Stimulated activated CD8-positive, alpha-beta memory T cell treated with anti-CD3 and anti-CD28 coated beads, Interleukin-2, amount 100 ng/mL, for 1 hour (primary cell): ENCODE data around the gene RAB11FIP3.

ENCODE experiments used
- DNase-seq, 2 donors: peaks; one replicate each; pipeline ENCODE4 v3.0.0-alpha.2; 2020; ENCODE audit warnings: low read depth in 2 of 2

RAB11FIP3 gene

GRCh38 chr16:515939-516226, 90.4 kb downstream of the RAB11FIP3 start:
- no peak for DNase-seq

DNA sequence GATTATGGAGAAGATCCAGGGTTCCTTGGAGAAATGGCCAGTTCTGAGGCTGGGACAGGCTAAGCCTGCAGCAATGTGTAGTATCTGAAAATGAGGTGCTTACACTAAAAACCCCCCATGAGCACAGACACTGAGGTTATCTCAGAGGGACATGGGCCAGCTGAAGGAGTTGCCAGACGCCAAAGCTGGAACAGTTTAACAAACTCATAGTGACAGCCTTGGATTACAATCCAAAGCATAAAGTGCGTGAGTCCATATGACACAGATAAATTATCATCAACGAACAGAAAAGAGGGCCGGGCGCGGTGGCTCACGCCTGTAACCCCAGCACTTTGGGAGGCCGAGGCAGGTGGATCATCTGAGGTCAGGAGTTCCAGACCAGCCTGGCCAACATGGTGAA, 90.9 kb downstream of the RAB11FIP3 start:
- no peak for DNase-seq

DNA sequence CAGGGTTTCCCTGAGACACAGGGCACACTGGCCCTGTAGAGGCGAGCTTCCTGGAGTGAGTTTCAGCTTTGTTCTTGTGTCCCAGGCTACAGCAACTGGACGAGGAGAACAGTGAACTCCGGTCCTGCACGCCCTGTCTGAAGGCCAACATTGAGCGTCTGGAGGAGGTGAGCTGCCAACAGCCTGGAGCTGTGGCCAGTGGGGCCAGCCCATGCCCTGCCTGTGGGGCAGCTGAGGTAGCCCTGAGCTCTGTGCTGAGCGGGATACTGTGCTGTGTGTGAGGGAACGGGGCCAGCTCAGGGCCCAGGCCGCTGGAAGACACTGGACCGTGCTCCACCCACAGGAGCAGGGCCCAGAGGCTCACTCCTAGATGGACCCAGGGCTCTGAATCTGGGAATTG, 93.4 kb downstream of the RAB11FIP3 start:
- DNase-seq: no peak

DNA sequence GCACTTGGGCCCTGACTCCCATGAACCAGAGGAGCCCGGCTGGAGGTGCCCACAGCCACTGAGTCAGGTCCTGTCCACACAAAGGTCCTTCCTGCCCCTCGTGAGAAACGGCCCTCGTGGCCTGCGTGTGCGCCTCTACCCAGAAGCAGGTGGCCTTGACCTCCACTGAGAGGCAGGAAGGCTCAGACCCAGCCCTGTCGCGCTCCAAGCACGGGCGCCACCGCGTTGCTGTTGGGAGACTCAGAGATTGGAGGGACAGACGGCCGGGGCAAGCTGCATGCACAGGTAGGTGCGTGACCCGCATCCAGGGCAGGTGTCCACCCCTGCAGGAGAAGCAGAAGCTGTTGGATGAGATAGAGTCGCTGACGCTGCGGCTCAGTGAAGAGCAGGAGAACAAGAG, 94.0 kb downstream of the RAB11FIP3 start:
- DNase-seq: no peak

GRCh38 chr16:519841-520687, 94.6 kb downstream of the RAB11FIP3 start:
- DNase-seq: no peak

- no peak for DNase-seq
These were observed 95.4 kb downstream of the RAB11FIP3 start for GRCh38 chr16:520847-521246.

- DNase-seq: no peak
These were observed 96.1 kb downstream of the RAB11FIP3 start for GRCh38 chr16:521381-522210.

DNA sequence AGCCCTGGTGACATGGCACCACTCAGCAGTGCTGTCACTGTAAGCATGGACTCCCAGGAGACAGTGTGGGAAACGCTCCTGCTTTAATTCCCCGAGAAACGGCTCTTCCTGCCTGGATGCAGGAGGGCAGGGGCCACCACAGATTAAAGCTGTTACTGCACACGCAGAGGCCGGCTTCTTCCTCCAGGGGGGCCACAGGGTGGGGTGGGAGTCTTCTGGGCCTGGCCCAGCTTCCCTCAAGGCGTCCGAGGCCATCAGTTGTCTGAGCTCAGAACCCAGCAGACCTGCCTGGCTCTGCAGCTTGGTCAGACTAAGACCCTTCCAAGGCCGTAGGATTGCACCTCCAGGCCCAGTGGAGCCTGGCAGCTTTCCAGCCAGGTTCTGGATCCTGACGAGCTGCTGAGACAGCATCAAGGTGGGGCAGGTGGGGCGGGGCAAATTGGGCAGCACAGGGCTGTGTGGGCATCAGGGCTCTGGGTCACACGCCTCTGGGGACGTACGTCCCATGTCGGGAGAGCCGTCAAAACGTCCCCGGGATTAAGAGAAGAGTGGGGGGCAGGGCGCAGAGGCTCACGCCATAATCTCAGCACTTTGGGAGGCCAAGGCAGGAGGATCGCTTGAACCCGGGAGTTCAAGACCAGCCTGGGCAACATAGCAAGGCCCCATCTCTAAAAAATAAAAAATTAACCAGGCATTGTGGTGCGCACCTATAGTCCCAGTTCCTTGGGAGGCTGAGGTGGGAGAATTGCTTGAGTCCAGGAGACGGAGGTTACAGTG, 97.1 kb downstream of the RAB11FIP3 start:
- no peak for DNase-seq

- DNase-seq: no peak
These were observed 97.8 kb downstream of the RAB11FIP3 start for GRCh38 chr16:523097-523741.

GRCh38 chr16:524274-525040, 99.0 kb downstream of the RAB11FIP3 start:
- DNase-seq: no peak

- DNase-seq: no peak
These were observed 99.7 kb downstream of the RAB11FIP3 start for GRCh38 chr16:525123-525519.

DNA sequence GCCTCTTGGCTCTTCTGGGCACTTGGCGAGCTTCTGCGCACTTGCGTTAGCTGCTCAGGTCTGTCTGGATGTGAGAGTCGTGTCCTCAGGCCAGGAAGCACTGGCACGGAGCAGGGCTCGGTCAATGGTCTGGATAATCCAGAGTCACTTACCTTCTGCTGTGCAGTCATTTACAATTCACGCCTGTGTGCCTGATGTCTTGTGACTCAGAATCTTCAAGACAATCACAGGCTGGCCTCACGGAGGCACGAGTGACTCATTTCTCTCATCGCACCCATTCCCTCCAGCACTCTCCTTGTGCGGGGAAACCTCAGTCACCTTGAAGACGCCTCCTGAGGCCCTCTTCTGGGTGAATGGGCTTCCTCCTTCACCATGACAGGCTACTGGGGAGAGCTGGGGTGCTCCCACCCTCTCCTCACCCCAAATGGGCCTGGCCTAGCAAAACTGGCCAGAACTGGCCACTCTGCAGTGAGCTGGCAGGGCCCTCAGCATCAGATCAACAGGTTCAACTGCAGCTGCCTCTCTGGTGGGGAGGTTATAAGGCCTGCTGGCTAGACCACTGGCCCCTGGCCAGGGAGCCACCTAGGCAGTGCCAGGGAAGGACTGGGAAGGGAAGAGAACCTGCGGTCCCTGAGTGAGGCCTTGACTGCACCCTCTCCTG, 100.2 kb downstream of the RAB11FIP3 start:
- no peak for DNase-seq

DNA sequence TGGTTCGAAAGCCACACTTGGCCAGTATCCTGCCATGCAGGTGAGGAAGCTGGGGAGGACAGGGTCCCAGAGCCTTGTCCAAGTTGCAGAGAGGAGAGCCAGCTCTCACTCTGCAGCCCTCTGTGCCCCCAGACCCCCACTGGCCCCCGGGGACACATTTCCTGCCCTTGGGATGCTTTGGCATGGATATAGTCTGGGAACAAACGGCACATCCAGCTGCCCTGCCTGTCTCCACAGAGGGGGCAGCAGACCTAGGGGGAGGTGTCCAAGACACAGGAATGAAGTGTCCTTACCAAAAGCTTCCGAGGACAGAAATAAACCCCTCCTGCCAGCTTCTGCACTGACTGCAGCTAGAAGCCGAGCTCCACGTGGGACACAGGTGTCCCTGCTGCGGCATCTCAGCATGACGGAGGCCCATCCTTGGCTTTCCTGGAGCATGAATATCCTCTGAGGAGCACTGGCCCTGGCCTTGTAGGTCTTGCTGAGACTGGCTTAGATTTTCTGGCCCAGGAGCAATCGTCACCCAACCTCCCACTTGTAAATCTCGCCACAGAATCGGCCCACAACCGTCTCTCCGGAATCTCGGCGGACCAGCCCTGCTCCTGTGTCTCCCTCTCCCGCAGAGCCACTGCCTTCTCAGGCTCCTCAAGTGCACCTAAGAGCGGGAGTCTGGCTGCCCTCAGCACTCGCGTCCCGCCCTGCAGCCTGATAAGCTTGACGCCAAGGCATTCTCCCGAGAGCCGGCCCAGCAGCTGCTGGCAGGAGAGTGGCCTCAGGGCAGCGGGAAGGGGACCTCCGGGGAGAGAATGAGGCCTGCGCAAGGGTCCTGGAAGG, 100.9 kb downstream of the RAB11FIP3 start:
- DNase-seq: no peak

GRCh38 chr16:527015-527903, 101.8 kb downstream of the RAB11FIP3 start, which contains the start of gene CAPN15:
Gene CAPN15, plus strand, starts transcription at chr16:527712. Its CDS starts 19,127 bp downstream, at chr16:546839.
- DNase-seq: peak; percentile 70 to 77

DNA sequence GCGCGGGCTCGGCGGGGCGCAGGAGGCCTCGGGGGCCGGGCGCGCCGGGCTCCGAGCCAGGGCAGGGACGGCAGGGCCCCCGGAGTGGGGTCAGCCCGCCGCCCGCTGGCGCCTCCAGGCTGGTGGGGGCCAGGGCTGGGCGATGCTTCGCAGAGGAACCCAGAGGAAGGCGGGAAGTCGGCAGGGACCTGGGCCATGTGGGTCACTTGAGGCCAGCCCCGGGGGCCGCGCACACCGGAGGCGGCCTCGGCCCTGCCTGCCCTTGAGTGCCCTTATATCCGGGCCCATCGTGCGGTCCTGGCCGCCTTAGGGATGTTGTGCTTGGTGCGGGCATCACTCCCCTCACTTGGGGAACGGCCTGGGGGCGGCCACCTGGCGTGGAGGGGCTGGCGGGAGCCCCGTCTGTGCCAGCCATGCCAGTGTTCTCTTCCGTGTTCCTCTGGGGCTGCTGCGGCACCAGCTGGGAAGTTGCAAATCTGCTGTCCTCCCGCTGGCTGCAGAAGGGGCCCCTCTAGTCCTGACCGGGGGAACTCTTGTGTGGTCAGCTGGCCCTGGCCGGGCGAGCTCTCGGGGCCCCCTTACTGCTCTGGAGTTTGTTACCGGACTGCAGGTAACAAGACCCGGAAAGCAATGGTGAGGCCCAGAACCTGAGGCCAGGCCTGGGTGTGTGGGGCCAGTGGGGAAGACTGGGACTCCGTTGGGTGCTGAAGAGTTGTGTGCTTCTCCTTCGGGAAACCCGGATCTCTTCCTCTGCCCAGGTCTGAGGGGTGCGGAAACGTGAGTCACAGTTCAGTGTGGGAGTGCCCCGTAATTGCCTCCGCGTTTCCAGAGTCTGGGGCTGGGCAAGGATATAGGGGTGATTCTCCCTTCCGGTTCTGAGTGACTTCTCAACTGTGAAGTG, 102.9 kb downstream of the RAB11FIP3 start:
- DNase-seq: no peak

DNA sequence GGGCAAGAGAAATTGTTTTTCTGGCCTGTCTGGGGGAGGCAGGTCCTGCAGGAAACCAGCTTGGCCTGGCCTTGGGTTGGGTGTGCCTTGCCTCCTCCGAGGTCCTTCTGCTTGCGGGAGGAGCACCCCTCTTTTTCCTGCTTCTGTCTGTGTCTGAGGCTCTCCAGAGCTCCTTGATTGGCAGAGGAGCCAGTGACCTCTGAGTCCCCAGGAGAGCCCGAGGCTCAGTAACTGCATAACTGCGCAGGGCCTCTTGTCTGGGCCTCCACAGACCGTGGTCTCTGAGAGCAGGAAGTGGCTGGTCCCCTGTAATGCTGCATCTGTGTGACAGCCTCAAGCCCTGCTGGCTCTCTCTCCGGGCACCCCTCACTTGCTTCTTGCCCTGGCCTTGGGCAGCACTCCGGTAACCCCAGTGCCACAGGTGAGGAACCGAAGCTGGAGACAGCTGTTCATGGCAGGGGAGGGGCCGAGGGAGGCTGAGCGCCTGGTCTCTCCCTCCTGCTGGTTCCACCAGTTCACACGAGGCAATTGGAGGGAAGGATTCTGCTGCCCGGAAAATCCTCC, 103.6 kb downstream of the RAB11FIP3 start:
- DNase-seq: no peak
